NCI-H1436 (cell line): Measurements from ENCODE around the gene PIR.

ENCODE experiments used
- DNase-seq: peaks from one replicate; lab custom pipeline; 2025; lab: John Stamatoyannopoulos, UW

PIR gene

GRCh38 chrX:15418041-15418706 lies 75.0 kb downstream of the PIR start:
- DNase-seq, result no peak

- DNase-seq, result no peak
Measured at GRCh38 chrX:15416133-15416993, 76.8 kb downstream of the PIR start.

- DNase-seq, result no peak
Measured at GRCh38 chrX:15413101-15413500, 80.0 kb downstream of the PIR start.

GRCh38 chrX:15410947-15411346 lies 82.2 kb downstream of the PIR start:
- DNase-seq, result no peak

GRCh38 chrX:15410430-15410829 lies 82.7 kb downstream of the PIR start:
- DNase-seq, result no peak

GRCh38 chrX:15405846-15406245 lies 87.3 kb downstream of the PIR start:
- DNase-seq, result no peak

- DNase-seq, result no peak
Measured at GRCh38 chrX:15404401-15405096, 88.6 kb downstream of the PIR start.

GRCh38 chrX:15401378-15401777 lies 91.8 kb downstream of the PIR start:
- DNase-seq, result no peak

GRCh38 chrX:15399962-15400391 lies 93.2 kb downstream of the PIR start:
- DNase-seq, result no peak

- no peak for DNase-seq
Measured at GRCh38 chrX:15398874-15399273, 94.3 kb downstream of the PIR start.

- no peak for DNase-seq
Measured at GRCh38 chrX:15395789-15396188, 97.3 kb downstream of the PIR start.

GRCh38 chrX:15391850-15392249 lies 101.3 kb downstream of the PIR start:
- no peak for DNase-seq

- no peak for DNase-seq
Measured at GRCh38 chrX:15384304-15384703, 108.8 kb downstream of the PIR start, which contains the start of gene VEGFD. Gene VEGFD, minus strand, starts transcription at chrX:15384413. Its CDS starts 467 bp downstream, at chrX:15383946.

GRCh38 chrX:15382813-15383212 lies 110.3 kb downstream of the PIR start:
- no peak for DNase-seq

- DNase-seq, result no peak
Measured at GRCh38 chrX:15376956-15377355, 116.2 kb downstream of the PIR start.

GRCh38 chrX:15373976-15374375 lies 119.2 kb downstream of the PIR start:
- DNase-seq, result no peak

GRCh38 chrX:15366506-15367352 lies 126.4 kb downstream of the PIR start:
- DNase-seq, result no peak

GRCh38 chrX:15359701-15360100 lies 133.4 kb downstream of the PIR start:
- DNase-seq, result no peak

GRCh38 chrX:15358533-15358932 lies 134.6 kb downstream of the PIR start:
- no peak for DNase-seq

GRCh38 chrX:15356444-15356843 lies 136.7 kb downstream of the PIR start:
- DNase-seq, result no peak

GRCh38 chrX:15350329-15350996 lies 142.7 kb downstream of the PIR start:
- DNase-seq, result no peak
